Naive thymus-derived CD4-positive, alpha-beta T cell (primary cell): ENCODE data around the gene ZNF276. TPM values are rescaled to one million over a fixed set of nuclear protein-coding genes. Genes with fewer than 3 reads are reported as not detected.
A peak's percentile ranks its signal among the peaks of the same experiment; 100 is the strongest.

ENCODE experiments used
- ATAC-seq: fragments of 150-1000 bp; cut with Tn5 transposase; 2 replicates; pipeline ENCODE4 v1.10.0; 2021; ENCODE audit warnings: mild to moderate bottlenecking, moderate library complexity
- CTCF ChIA-PET: fragments of 350-600 bp; sonication (Branson Sonifier 250); formaldehyde crosslinking; loops from one replicate; lab custom pipeline; 2021; ENCODE audit warnings: antibody characterized with exemption; lab: Charles Lee
- POLR2A ChIA-PET: fragments of 350-600 bp; sonication (Branson Sonifier 250); formaldehyde crosslinking; loops from one replicate; lab custom pipeline; 2021; ENCODE audit warnings: antibody characterized with exemption, inconsistent platforms; lab: Charles Lee
- DNase-seq, 9 donors: peaks; one replicate each; pipeline versions ENCODE4 v3.0.0 to v3.0.0-alpha.2; 2020 to 2022; ENCODE audit warnings: mixed read lengths in 1 of 9
- H3K27ac ChIP-seq: one replicate; pipeline ENCODE4 v1.7.0; 2013; ENCODE audit warnings: mild to moderate bottlenecking, low read depth, low read length, moderate library complexity
- H3K27me3 ChIP-seq, 2 donors: one replicate each; pipeline ENCODE4 v1.7.0; 2013; ENCODE audit warnings: low read length in 2 of 2, mild to moderate bottlenecking in 2 of 2, moderate library complexity in 2 of 2; ENCODE audit not compliant: control insufficient read depth in 2 of 2, insufficient read depth in 2 of 2
- H3K36me3 ChIP-seq, 3 experiments: 1 replicate in 2 of 3; 2 replicates in 1 of 3; pipeline ENCODE4 v1.7.0; 2013; ENCODE audit warnings: low read length in 3 of 3, mild to moderate bottlenecking in 3 of 3, moderate library complexity in 1 of 3; ENCODE audit not compliant: insufficient read depth in 3 of 3, control insufficient read depth in 2 of 3
- H3K4me1 ChIP-seq, 2 donors: one replicate each; pipeline ENCODE4 v1.7.0; 2013; ENCODE audit warnings: low read length in 2 of 2, mild to moderate bottlenecking in 2 of 2, moderate library complexity in 1 of 2; ENCODE audit not compliant: control insufficient read depth in 2 of 2, insufficient read depth in 2 of 2
- H3K4me3 ChIP-seq: 2 replicates; pipeline ENCODE4 v1.7.0; 2013; ENCODE audit warnings: mild to moderate bottlenecking, low read length
- H3K9me3 ChIP-seq, 3 experiments: 1 replicate in 2 of 3; 2 replicates in 1 of 3; pipeline ENCODE4 v1.7.0; 2013; ENCODE audit warnings: low read length in 3 of 3; ENCODE audit not compliant: control insufficient read depth in 2 of 3
- H3K27ac Mint-ChIP-seq, 9 donors: one replicate each; pipeline ENCODE4 v1.8.0; 2020 to 2022; ENCODE audit warnings: mixed read lengths in 9 of 9, mild to moderate bottlenecking in 8 of 9, moderate library complexity in 5 of 9, inconsistent platforms in 2 of 9
- H3K27me3 Mint-ChIP-seq, 5 donors: one replicate each; pipeline ENCODE4 v1.8.0; 2021 to 2022; ENCODE audit warnings: mixed read lengths in 5 of 5, mild to moderate bottlenecking in 1 of 5
- H3K36me3 Mint-ChIP-seq, 5 donors: one replicate each; pipeline ENCODE4 v1.8.0; 2020 to 2022; ENCODE audit warnings: mixed read lengths in 5 of 5, mild to moderate bottlenecking in 3 of 5, inconsistent platforms in 1 of 5
- H3K4me1 Mint-ChIP-seq, 7 donors: one replicate each; pipeline ENCODE4 v1.8.0; 2020 to 2022; ENCODE audit warnings: mixed read lengths in 7 of 7, mild to moderate bottlenecking in 3 of 7, inconsistent platforms in 1 of 7
- H3K4me3 Mint-ChIP-seq, 10 donors: one replicate each; pipeline ENCODE4 v1.8.0; 2020 to 2022; ENCODE audit warnings: mild to moderate bottlenecking in 10 of 10, mixed read lengths in 10 of 10, moderate library complexity in 6 of 10, inconsistent platforms in 2 of 10
- H3K9me3 Mint-ChIP-seq, 11 donors: one replicate each; pipeline ENCODE4 v1.8.0; 2020 to 2022; ENCODE audit warnings: mixed read lengths in 11 of 11, mild to moderate bottlenecking in 4 of 11, inconsistent platforms in 1 of 11, moderate library complexity in 1 of 11
- intact Hi-C, 2 donors: fragments of 100-400 bp; cut with micrococcal nuclease; formaldehyde crosslinking; loops; one replicate each; pipeline ENCODE4 v1.15.1; 2023
- polyA plus RNA-seq, 2 donors: library from polyadenylated mRNA; unstranded; fragments of 300-500 nt; fragmentation: Illumina TruSeq; gene quantifications; one replicate each; pipeline ENCODE4 v1.2.3, GENCODE V29; 2021
- total RNA-seq, 6 experiments: library from RNA in 5 of 6; stranded (reverse) in 5 of 6; gene quantifications; 1 replicate in 5 of 6; 2 replicates in 1 of 6; pipeline ENCODE4 v1.2.3 and lab custom pipeline; 2021 to 2026

Gene ZNF276
- total and polyA plus RNA-seq, 7 experiments from 2014 or later: 17.0 to 160 (median 115) TPM

- POLR2A ChIA-PET: interaction anchor here (0.7 to 4.3 kb wide), 6 partner anchors 8 to 1251 kb away, joined by 3 to 17 read pairs (median 3); no protein-coding TSS in a partner anchor
- ATAC-seq: no peak
- Histone ChIP-seq H3K27ac (no peak overlapping the region), H3K27me3 (no peaks in the 10 kb centered on the region), H3K4me3 (no peak overlapping the region), H3K9me3 (no peaks in the 10 kb centered on the region), H3K4me1 (peaks cover 8 to 12% of the 10 kb centered on the region in 2 donors), H3K36me3 (peaks cover 0 to 4% (median 0%) of the 10 kb centered on the region in 3 experiments)
- Mint-ChIP-seq H3K27ac (peak overlapping the region in 1 of 9 donors; percentile 25), H3K27me3 (no peaks in the 10 kb centered on the region), H3K4me1 (peaks cover 0 to 19% (median 12%) of the 10 kb centered on the region in 7 donors), H3K36me3 (peaks cover 0 to 6% (median 0%) of the 10 kb centered on the region in 5 donors), H3K4me3 (no peak overlapping the region), H3K9me3 (no peaks in the 10 kb centered on the region)
- no peak for DNase-seq
- intact Hi-C loops: no loop called here
- CTCF ChIA-PET: interaction anchor here (0.8 to 2.3 kb wide), 5 partner anchors 10 to 30 kb away, joined by 3 to 12 read pairs (median 4); no protein-coding TSS in a partner anchor
Observed at GRCh38 chr16:89716916-89717687, 4.2 kb upstream of the ZNF276 start.

DNA sequence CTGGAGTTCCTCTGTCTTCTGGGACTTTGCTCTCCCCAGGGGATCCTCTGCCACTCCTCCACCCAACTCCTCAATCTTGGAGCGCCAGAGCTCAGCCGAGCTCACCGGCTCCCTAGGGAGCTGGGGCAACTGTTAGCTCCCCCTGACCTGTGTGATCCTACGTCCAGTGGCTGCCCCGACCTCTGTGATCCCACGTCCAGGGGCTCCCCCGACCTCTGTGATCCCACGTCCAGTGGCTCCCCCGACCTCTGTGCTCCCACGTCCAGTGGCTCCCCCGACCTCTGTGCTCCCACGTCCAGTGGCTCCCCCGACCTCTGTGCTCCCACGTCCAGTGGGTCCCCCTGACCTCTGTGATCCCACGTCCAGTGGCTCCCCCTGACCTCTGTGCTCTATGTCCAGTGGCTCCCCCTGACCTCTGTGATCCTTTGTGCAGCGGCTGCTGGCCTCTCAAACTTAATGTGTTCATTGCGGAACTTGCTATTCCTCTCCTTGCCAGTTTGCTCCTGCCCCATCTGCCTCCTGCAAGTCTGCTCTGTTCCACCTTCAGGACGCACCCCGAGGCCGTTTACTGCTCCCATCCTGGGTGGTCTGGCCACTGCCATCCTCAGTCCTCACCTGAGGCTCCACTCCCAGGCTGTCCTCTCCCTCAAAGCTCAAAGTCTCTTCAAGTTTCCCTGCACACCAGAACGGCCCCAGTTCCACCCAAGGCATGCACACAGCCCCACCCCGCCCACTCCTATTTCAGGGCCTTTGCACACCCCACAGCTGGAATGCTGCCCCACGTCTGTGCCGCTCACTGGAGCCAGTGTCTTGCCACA is 3.4 kb upstream of the ZNF276 start:
- H3K4me3 Mint-ChIP-seq: peak overlapping the region in 1 of 10 donors; percentile 10
- peaks cover 2 to 11% (median 5%) of the 10 kb centered on the region in 5 donors for H3K36me3 Mint-ChIP-seq
- no peaks in the 10 kb centered on the region for H3K27me3 ChIP-seq
- ATAC-seq (no peak), DNase-seq (no peak)
- peak overlapping the region in 1 of 9 donors; percentile 46 for H3K27ac Mint-ChIP-seq
- H3K27me3 Mint-ChIP-seq: no peaks in the 10 kb centered on the region
- intact Hi-C loops: no loop called here
- POLR2A ChIA-PET: interaction anchor here (0.6 to 4.3 kb wide), 7 partner anchors 9 to 1252 kb away, joined by 3 to 17 read pairs (median 3); no protein-coding TSS in a partner anchor
- no peak overlapping the region for H3K4me3 ChIP-seq
- CTCF ChIA-PET: interaction anchor here (0.6 to 1.8 kb wide), 5 partner anchors 10 to 68 kb away, joined by 3 to 7 read pairs (median 3); no protein-coding TSS in a partner anchor
- H3K9me3 ChIP-seq: no peaks in the 10 kb centered on the region
- no peaks in the 10 kb centered on the region for H3K9me3 Mint-ChIP-seq
- no peak overlapping the region for H3K27ac ChIP-seq
- H3K4me1 Mint-ChIP-seq: peaks cover 3 to 21% (median 15%) of the 10 kb centered on the region in 7 donors
- H3K36me3 ChIP-seq: peaks cover 0 to 5% (median 0%) of the 10 kb centered on the region in 3 experiments
- H3K4me1 ChIP-seq: peaks cover 6 to 8% of the 10 kb centered on the region in 2 donors

DNA sequence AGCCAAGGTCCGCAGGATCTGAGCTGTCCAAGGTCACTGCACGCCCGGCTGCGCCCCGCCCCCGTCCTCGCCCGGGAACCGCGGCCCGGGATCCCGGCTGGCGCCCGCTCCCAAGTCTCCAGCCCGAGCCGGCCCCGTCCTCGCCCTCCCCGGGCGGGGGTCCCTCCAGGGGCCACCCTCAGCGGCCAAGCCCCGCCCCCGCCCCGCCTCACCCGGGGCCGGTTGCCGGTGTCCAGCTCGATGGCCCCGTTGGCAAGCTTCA is 855 bp upstream of the ZNF276 start:
- ATAC-seq: no peak
- Mint-ChIP-seq H3K4me1 (peaks cover 13 to 35% (median 30%) of the 10 kb centered on the region in 7 donors), H3K4me3 (peak overlapping the region; percentile 65 to 90 (median 76)), H3K27ac (peak overlapping the region in 5 of 9 donors; percentile 59 to 82 (median 60)), H3K9me3 (no peaks in the 10 kb centered on the region), H3K27me3 (no peaks in the 10 kb centered on the region), H3K36me3 (peaks cover 5 to 18% (median 15%) of the 10 kb centered on the region in 5 donors)
- H3K27ac ChIP-seq: peak overlapping the region; percentile 89
- H3K36me3 ChIP-seq: peaks cover 0 to 24% (median 3%) of the 10 kb centered on the region in 3 experiments
- H3K4me1 ChIP-seq: peaks cover 22 to 30% of the 10 kb centered on the region in 2 donors
- POLR2A ChIA-PET: interaction anchor here (0.6 to 4.3 kb wide), 10 partner anchors 8 to 145 kb away, joined by 3 to 17 read pairs (median 5); no protein-coding TSS in a partner anchor
- no peaks in the 10 kb centered on the region for H3K27me3 ChIP-seq
- intact Hi-C loops: loop anchor here (5.0 to 10.0 kb wide), 4 partner anchors 97 to 1266 kb away; partner anchors contain the start of genes CTU2 (in 1 of the 2), FANCA (in 1 of the 2), MC1R (in 1 of the 2) and RNF166 (in 1 of the 2)
- CTCF ChIA-PET: interaction anchor here (0.6 kb wide), 1 partner anchor 50 kb away, joined by 3 read pairs; no protein-coding TSS in a partner anchor
- H3K9me3 ChIP-seq: no peaks in the 10 kb centered on the region
- DNase-seq: no peak
- H3K4me3 ChIP-seq: peak overlapping the region; percentile 94

- no peaks in the 10 kb centered on the region for H3K9me3 ChIP-seq
- peak overlapping the region; percentile 88 to 99 (median 94) for H3K4me3 Mint-ChIP-seq
- no peaks in the 10 kb centered on the region for H3K9me3 Mint-ChIP-seq
- peak overlapping the region; percentile 94 for H3K4me3 ChIP-seq
- peak; percentile 70 for ATAC-seq
- peaks cover 2 to 30% (median 3%) of the 10 kb centered on the region in 3 experiments for H3K36me3 ChIP-seq
- H3K27me3 Mint-ChIP-seq: no peaks in the 10 kb centered on the region
- intact Hi-C loops: loop anchor here (1.0 to 10.0 kb wide), 16 partner anchors 10 to 1267 kb away; partner anchors contain the start of genes FANCA (in 2 of the 2), CDK10 (in 1 of the 2), CHMP1A (in 1 of the 2) and CTU2 (in 1 of the 2)
- peak overlapping the region; percentile 88 to 99 (median 95) for H3K27ac Mint-ChIP-seq
- ChIA-PET CTCF (no interaction called here), POLR2A (interaction anchor here (0.9 to 6.7 kb wide), 6 partner anchors 13 to 40 kb away, joined by 3 to 156 read pairs (median 20); partner anchors contain the start of gene SPATA2L)
- H3K27me3 ChIP-seq: no peaks in the 10 kb centered on the region
- DNase-seq: peak; percentile 74 to 95 (median 92)
- H3K4me1 Mint-ChIP-seq: peaks cover 13 to 43% (median 30%) of the 10 kb centered on the region in 7 donors
- H3K36me3 Mint-ChIP-seq: peaks cover 5 to 18% (median 15%) of the 10 kb centered on the region in 5 donors
- H3K27ac ChIP-seq: peak overlapping the region; percentile 89
- H3K4me1 ChIP-seq: peaks cover 33 to 43% of the 10 kb centered on the region in 2 donors
Observed at GRCh38 chr16:89721546-89722391, 432 bp downstream of the ZNF276 start.

- Mint-ChIP-seq H3K4me3 (peak overlapping the region; percentile 88 to 99 (median 94)), H3K36me3 (peaks cover 5 to 22% (median 21%) of the 10 kb centered on the region in 5 donors), H3K4me1 (peaks cover 22 to 51% (median 38%) of the 10 kb centered on the region in 7 donors), H3K27me3 (no peaks in the 10 kb centered on the region), H3K27ac (peak overlapping the region; percentile 88 to 99 (median 95)), H3K9me3 (no peaks in the 10 kb centered on the region)
- ATAC-seq: peak; percentile 40
- Histone ChIP-seq H3K4me1 (peaks cover 41 to 52% of the 10 kb centered on the region in 2 donors), H3K27ac (peak overlapping the region; percentile 89), H3K27me3 (no peaks in the 10 kb centered on the region), H3K36me3 (peaks cover 3 to 38% (median 10%) of the 10 kb centered on the region in 3 experiments), H3K4me3 (peak overlapping the region; percentile 94), H3K9me3 (no peaks in the 10 kb centered on the region)
- ChIA-PET POLR2A (interaction anchor here (0.6 to 6.7 kb wide), 15 partner anchors 9 to 635 kb away, joined by 3 to 156 read pairs (median 7); partner anchors contain the start of genes SPATA2L and TCF25), CTCF (interaction anchor here (0.5 to 2.7 kb wide), 4 partner anchors 15 to 71 kb away, joined by 4 to 17 read pairs (median 8); partner anchors contain the start of gene SPATA2L)
- intact Hi-C loops: loop anchor here (1.0 to 10.0 kb wide), 16 partner anchors 15 to 1268 kb away; partner anchors contain the start of genes FANCA (in 2 of the 2), CDK10 (in 1 of the 2), CHMP1A (in 1 of the 2) and CTU2 (in 1 of the 2)
- peak; percentile 48 to 76 (median 69) for DNase-seq
Observed at GRCh38 chr16:89722392-89723278, 1.3 kb downstream of the ZNF276 start.
